H54 (cell line): ENCODE results near the gene TEAD4.

Experiments
- DNase-seq: peaks from one replicate; pipeline ENCODE4 v3.0.0; 2011; ENCODE audit warnings: low spot score, mixed read lengths; ENCODE audit not compliant: insufficient read length
- FAIRE-seq: peaks from 3 replicates; lab custom pipeline; 2011; peaks lifted over from hg19 to GRCh38; lab: Jason Lieb, UNC
- POLR2A ChIP-seq: IDR thresholded peaks from 2 replicates; pipeline ENCODE4 v1.6.1; 2011; ENCODE audit warnings: low read depth, mild to moderate bottlenecking, low read length

TEAD4 gene

DNA sequence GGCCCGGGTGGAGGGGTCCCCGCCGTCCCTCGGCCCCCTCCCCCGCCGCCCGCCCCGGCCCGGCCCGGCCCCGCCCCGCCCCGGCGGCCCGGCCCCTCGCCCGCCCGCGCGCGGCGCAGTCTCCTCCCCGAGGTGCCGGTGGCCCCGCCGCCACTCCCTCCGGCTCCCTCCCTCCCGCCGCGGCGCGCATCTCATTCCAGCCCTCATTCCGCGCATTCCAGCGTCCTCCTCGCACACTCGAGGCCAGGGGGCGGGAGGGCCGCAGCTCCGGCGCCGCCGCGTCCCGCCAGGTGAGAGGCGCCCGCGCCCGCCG lies at the start of gene TEAD4:
TSS of gene TEAD4 (plus strand) at position 206 of the 313 bp plus-strand sequence.
- peak; percentile 90 for DNase-seq
- TF ChIP-seq POLR2A, result peak; percentile 27; the same call in 1 of the 2 replicates
- no peak for FAIRE-seq

DNA sequence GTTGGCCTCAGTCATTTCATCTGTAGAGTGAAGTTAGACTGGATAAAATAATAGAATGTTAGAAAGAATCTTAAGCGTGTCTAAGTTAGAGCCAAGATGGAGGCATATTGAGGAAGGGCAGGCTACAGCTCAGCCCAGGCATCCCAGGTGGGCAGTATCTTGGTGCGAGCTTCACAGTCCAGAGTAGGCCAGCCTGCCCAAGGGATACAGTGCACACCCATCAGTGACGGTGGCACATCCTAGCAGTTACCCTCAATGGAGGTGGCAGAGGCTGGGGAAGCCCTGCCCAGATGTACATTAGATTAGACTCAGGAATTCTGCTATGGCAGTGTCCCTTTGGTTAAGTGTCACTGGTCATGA lies 47.0 kb upstream of the TEAD4 start:
- FAIRE-seq (no peak), DNase-seq (no peak)
- TF ChIP-seq POLR2A, result no peak

DNA sequence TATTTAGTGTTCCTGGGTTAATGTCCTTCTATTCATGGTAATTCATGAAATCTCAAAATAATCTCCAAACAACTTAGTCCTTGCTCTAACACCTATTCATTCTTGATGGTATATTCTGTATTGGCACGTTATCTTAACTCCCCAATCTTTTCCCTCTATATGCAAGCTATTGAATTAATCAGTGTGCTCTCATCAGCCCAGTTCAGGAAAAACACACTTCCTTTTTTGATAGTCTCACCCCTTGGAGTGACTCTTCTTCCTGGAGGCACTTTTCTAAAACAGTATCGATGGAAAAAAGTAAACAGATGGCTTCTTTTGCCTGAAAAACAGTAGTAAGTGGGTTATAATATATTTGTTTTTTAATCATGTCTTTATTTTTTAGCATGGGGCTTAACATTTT lies 39.9 kb upstream of the TEAD4 start:
- DNase-seq (no peak), FAIRE-seq (no peak)
- no peak for TF ChIP-seq POLR2A

DNA sequence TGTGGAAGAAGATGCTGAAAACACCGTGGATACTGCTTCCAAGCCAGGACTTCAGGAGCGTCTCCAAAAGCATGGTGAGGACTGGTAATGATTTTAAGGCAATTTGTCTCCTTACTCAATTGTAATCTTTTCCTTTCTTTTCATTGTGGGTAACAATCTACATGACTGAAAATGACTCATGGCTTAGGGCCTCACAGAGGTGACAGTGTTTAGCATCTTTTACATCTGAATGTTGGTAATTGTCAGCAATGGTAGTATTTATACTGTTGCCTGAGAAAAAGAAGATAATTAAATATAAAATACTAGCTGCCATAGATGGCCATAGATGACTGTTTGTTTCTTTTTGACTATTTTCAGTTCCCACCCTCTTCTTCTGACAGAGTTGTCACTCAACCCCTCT lies 36.9 kb upstream of the TEAD4 start:
- DNase-seq (no peak), FAIRE-seq (no peak)
- no peak for TF ChIP-seq POLR2A

DNA sequence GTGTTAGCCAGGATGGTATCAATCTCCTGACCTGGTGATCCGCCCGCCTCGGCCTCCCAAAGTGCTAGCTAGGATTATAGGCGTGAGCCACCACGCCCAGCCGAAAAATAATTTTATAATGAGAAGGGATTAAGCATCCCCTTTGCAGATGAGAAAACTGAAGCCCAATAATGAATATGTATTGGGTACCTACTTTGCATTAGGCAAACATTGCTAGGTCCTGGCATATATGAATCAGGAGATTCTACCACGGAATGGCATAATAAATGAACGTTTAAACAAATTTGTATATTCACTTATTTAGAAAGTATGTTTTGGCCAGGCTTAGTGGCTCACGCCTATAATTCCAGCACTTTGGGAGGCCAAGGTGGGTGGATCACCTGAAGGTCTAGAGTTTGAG lies 36.1 kb upstream of the TEAD4 start:
- no peak for TF ChIP-seq POLR2A
- DNase-seq (no peak), FAIRE-seq (no peak)

DNA sequence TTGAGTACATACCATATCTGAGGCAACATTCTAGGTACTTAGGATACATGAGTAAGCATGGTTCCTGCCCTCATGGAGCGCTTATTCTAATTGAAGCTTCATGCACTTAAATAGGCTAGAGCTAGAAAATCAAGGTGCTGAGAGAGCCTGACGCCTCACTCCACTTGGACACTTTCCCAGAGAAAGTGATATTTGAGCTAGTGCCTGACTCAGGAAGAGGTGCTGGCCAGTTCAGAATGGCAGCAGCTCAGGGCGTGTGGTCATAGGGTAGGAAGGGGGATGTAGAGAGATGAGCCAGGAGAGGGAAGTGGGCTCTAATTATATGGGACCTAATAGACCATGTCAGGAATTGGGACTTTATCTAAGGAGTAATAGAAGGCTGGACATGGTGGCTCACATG lies 35.2 kb upstream of the TEAD4 start:
- no peak for FAIRE-seq

DNA sequence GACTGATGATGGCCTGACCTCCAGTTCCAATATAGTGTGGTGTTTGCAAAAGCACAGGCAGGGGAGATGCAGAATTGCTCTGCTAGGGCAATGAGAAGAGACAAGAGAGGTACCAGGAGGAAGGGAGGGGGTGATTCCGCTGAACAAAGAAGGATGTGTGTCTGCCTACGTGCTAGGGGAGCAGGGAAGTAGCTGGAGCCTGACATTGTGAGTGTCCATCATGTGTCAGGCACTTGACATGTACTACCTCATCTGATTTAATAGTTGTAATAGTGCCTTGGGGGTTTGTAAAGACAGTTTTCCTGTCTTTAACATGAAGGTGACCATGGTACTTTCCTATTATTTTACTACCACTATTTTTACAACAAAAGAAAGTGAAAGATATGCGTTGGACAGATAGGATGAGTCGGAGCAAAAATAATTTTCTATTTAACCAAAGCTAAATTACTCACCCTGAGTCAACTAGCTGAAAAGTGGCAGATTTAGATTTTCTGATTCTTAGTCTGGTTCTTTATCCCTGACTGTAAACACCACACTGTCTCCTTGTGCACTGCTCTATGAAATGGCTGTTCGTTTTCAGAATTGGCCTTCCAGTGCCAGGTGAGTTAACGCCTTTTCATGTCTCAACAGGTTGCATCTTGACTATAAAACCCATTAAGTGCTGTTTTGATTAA lies 33.7 kb upstream of the TEAD4 start:
- DNase-seq, result no peak
- FAIRE-seq, result no peak
- TF ChIP-seq POLR2A, result no peak

More for the DNA sequence above, 35.2 kb upstream of the TEAD4 start:
- DNase-seq, result peak; percentile 35
- TF ChIP-seq POLR2A, result no peak

DNA sequence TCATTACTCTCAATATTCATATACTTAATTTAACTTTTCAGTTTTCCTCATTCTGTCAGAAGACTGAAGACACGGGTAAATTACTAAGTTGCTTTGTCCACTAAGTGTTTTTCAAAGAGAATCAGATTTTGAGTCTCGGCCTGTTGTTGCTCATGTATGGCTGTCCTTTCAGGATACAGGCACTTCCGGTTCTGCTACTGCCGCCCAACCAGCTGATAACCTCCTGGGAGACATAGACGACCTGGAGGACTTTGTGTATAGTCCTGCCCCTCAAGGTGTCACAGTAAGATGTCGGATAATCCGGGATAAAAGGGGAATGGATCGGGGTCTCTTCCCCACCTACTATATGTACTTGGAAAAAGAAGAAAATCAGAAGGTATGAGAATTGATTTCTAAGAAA lies 28.3 kb upstream of the TEAD4 start:
- no peak for FAIRE-seq
- TF ChIP-seq POLR2A, result no peak
- no peak for DNase-seq

DNA sequence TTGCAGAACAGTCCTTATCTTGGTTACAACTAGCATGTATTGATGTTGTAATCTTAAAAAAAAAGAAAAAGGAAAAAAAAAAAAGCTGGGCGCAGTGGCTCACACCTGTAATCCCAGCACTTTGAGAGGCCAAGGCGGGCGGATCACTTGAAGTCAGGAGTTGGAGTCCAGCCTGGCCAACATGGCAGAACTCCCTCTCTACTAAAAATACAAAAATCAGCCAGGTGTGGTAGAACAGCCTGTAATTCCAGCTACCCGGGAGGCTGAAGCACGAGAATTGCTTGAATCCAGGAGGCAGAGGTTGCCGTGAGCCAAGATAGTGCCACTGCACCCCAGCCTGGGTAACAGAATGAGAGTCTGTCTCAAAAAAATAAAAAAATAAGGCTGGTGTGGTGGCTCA lies 25.6 kb upstream of the TEAD4 start:
- DNase-seq (no peak), FAIRE-seq (no peak)
- TF ChIP-seq POLR2A, result no peak

DNA sequence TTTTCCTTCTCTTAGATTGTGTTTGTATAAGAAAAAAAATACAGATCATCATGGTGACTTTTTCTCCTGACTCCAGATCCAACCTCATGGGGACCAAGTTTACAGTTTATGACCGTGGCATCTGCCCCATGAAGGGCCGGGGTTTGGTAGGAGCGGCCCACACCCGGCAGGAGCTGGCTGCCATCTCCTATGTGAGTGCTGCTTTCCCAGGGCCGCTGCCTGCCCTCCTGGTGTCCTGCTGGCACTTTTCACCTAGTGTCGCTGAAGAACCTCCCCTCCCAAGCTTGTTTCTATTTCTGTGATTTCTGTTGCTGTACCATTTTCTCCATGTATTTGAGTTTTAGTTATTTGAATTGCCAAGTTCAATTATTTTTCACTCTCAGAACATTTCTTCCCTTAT lies 24.8 kb upstream of the TEAD4 start:
- FAIRE-seq (no peak), DNase-seq (no peak)
- TF ChIP-seq POLR2A, result no peak

DNA sequence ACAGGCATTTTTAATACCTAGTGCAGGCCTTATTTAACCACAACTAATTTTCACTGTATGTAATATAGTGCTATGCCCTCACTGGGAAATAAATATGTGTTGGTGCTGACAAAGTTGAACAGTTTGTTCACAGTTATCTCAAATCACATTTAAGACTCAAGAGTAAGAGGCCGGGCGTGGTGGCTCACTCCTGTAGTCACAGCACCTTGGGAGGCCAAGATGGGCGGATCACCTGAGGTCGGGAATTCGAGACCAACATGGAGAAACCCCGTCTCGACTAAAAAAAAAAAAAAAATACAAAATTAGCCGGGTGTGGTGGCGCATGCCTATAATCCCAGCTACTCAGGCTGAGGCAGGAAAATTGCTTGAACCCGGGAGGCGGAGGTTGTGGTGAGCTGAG lies 22.9 kb upstream of the TEAD4 start:
- DNase-seq, result no peak
- TF ChIP-seq POLR2A, result no peak
- FAIRE-seq, result no peak

DNA sequence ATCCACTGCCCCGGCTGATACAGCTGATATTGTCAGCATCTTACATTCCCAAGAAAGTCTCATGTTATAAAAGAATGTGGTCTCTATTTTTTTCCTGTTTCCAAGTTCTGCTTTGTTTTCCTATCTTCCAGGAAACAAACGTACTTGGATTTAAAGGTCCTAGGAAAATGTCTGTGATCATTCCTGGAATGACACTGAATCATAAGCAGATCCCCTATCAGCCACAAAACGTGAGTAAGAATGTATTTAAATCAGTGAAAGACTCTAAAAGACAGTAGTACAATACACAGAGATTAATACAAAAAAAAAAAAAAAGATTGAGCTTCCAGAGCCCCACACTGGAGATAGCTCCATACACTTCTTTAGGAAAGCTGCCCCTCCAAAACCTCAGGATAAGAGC lies 21.7 kb upstream of the TEAD4 start:
- FAIRE-seq, result no peak
- no peak for DNase-seq
- TF ChIP-seq POLR2A, result no peak

DNA sequence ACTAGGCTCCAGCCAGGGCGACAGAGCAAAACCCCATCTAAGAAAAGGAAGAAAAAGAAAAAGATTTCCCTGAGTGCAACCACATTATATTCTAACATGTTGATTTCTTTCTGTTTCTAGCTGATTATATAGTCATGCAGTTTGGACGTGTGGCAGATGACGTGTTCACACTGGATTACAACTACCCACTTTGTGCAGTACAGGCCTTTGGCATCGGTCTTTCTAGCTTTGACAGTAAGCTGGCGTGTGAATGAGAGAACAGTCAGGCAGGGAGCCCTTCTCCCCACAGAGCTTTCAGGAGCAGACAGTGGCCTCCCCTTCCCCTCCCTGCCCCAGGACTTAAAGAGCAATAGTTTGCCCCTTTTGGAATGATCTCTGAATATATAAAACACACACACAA lies 20.0 kb upstream of the TEAD4 start:
- no peak for DNase-seq
- FAIRE-seq, result no peak
- no peak for TF ChIP-seq POLR2A

DNA sequence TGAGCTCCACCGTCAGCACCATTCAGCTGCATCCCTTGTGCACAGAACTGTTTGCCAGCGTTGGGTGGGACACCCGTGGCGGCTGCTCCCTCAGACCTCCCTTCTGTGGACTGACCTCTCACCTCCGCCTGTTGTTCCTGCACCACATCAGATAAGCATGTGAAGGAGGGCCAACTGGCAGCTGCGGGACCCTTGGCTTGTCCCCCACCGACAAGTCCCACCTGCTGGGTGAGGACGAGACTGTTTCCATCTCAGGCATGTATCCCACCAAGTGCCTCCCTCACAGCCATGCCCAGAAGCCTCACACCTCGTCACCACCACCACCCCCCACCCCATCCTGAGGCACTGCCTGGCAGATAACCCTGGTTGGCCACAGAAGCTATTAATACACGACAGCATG lies 18.6 kb upstream of the TEAD4 start:
- DNase-seq (no peak), FAIRE-seq (no peak)
- TF ChIP-seq POLR2A, result no peak

DNA sequence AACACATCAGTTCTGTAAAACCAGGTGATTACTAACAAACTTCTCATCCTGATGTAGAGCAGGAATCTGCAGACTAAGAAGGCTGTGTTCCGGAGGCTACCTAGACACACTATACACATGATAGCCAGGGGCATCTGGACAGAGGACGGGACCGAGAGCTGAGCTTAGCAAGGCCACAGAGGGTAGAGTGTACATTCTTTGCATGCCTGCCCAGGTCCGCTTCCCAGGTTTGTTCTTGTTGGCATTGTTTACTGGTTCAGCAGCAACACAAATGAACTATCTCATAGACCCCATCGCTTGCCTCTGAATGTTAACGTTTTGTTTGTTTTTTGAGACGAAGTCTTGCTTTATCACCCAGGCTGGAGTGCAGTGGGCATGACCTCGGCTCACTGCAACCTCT lies 17.7 kb upstream of the TEAD4 start:
- DNase-seq (no peak), FAIRE-seq (no peak)
- TF ChIP-seq POLR2A, result no peak
